GM12878 (cell line): ENCODE results near the gene DNAI2. TPM values are rescaled to one million over a fixed set of nuclear protein-coding genes. Genes with fewer than 3 reads are reported as not detected.

Experiments used
- ATAC-seq: fragments of 200-7000 bp; cut with Tn5 transposase; 3 replicates; pipeline ENCODE4 v1.9.1; 2020; ENCODE audit warnings: mild to moderate bottlenecking, moderate library complexity
- BruUV-seq: library from RNA; stranded (reverse); fragments of 400-500 nt; replicated peaks from 2 replicates; lab custom pipeline; 2021; lab: Mats Ljungman, UMichigan
- CTCF ChIA-PET: fragments of 300-600 bp; sonication (Branson Sonifier 250); formaldehyde crosslinking; extraction: SDS; loops from one replicate; lab custom pipeline; 2021; ENCODE audit warnings: inconsistent platforms; lab: Yijun Ruan, JAX
- POLR2A ChIA-PET: fragments of 350-600 bp; formaldehyde crosslinking; extraction: SDS; loops from one replicate; lab custom pipeline; 2021; ENCODE audit warnings: inconsistent platforms; lab: Charles Lee
- RAD21 ChIA-PET: fragments of 300-600 bp; sonication (Branson Sonifier 250); formaldehyde crosslinking; loops from one replicate; lab custom pipeline; 2023; ENCODE audit warnings: antibody characterized with exemption; ENCODE audit not compliant: unreplicated experiment; lab: Charles Lee
- SMC1A ChIA-PET: fragments of 300-600 bp; sonication (Branson Sonifier 250); formaldehyde crosslinking; loops from one replicate; lab custom pipeline; 2023; ENCODE audit not compliant: unreplicated experiment, uncharacterized antibody; lab: Charles Lee
- DNase-seq: peaks from one replicate; pipeline ENCODE4 v3.0.0-alpha.2; 2011; ENCODE audit warnings: low read depth, low spot score
- FAIRE-seq: peaks from 3 replicates; lab custom pipeline; 2011; peaks lifted over from hg19 to GRCh38; lab: Jason Lieb, UNC
- H2AFZ ChIP-seq: 2 replicates; pipeline ENCODE4 v1.6.0; 2011; ENCODE audit warnings: low read depth, low read length, control low read depth; ENCODE audit not compliant: control insufficient read depth
- H3K27ac ChIP-seq: 2 replicates; pipeline ENCODE4 v1.5.1; 2011; ENCODE audit warnings: control low read depth; ENCODE audit not compliant: control insufficient read depth, insufficient read depth
- H3K27me3 ChIP-seq, 2 experiments: replicated peaks in 1 of 2; 2 replicates each; pipeline versions ENCODE4 v1.6.0 to v1.6.1; 2011; ENCODE audit warnings: low read length in 1 of 2; ENCODE audit not compliant: control insufficient read depth in 2 of 2, insufficient read depth in 2 of 2
- H3K36me3 ChIP-seq, 2 experiments: 2 replicates each; pipeline ENCODE4 v1.5.1; 2011; ENCODE audit warnings: low read length in 1 of 2; ENCODE audit not compliant: control insufficient read depth in 2 of 2, insufficient read depth in 2 of 2
- H3K4me1 ChIP-seq: 2 replicates; pipeline ENCODE4 v1.6.1; 2011; ENCODE audit warnings: mild to moderate bottlenecking, low read length, moderate library complexity, mixed read lengths; ENCODE audit not compliant: control insufficient read depth, insufficient read depth
- H3K4me2 ChIP-seq: 2 replicates; pipeline ENCODE4 v1.6.0; 2011; ENCODE audit warnings: control low read depth; ENCODE audit not compliant: control insufficient read depth, insufficient read depth
- H3K4me3 ChIP-seq: fragments of 200-600 bp; sonication (generic); 2 replicates; pipeline ENCODE4 v1.5.1; 2016
- H3K79me2 ChIP-seq: 2 replicates; pipeline ENCODE4 v1.6.0; 2011; ENCODE audit warnings: low read length; ENCODE audit not compliant: control insufficient read depth, insufficient read depth
- H3K9ac ChIP-seq: 2 replicates; pipeline ENCODE4 v1.8.0; 2011; ENCODE audit warnings: low read length, control low read depth, mixed read lengths; ENCODE audit not compliant: control insufficient read depth, insufficient read depth
- H3K9me3 ChIP-seq: replicated peaks from 3 replicates; pipeline ENCODE4 v1.5.1; 2011; ENCODE audit warnings: mild to moderate bottlenecking, low read length; ENCODE audit not compliant: control insufficient read depth, insufficient read depth
- H4K20me1 ChIP-seq: 2 replicates; pipeline ENCODE4 v1.6.0; 2011; ENCODE audit not compliant: control insufficient read depth, insufficient read depth
- ASH2L ChIP-seq: fragments of 300-600, 200-600 bp; sonication (generic); IDR thresholded peaks from 2 replicates; pipeline ENCODE4 v1.6.1; 2017; ENCODE audit warnings: low read depth, mild to moderate bottlenecking, borderline replicate concordance
- BACH1 ChIP-seq: fragments of 450-650 bp; IDR thresholded peaks from 2 replicates; pipeline ENCODE4 v1.6.1; 2017; ENCODE audit warnings: mild to moderate bottlenecking, borderline replicate concordance
- BRCA1 ChIP-seq: IDR thresholded peaks from 2 replicates; pipeline ENCODE4 v1.6.1; 2011; ENCODE audit warnings: low read depth, low read length, improper control_type of control experiment
- CTCF ChIP-seq, 3 experiments: IDR thresholded peaks in 2 of 3; conservative IDR thresholded peaks in 1 of 3; 2 replicates each; pipeline ENCODE4 v1.5.1; 2011; ENCODE audit warnings: low read depth in 3 of 3, low read length in 3 of 3, mild to moderate bottlenecking in 3 of 3, control low read depth in 2 of 3, moderate library complexity in 2 of 3, inconsistent platforms in 1 of 3, mixed read lengths in 1 of 3; ENCODE audit not compliant: control insufficient read depth in 2 of 3, insufficient read depth in 1 of 3; ENCODE audit errors: extremely low read depth in 1 of 3
- PAX8 ChIP-seq: fragments of 450-650 bp; IDR thresholded peaks from 2 replicates; pipeline ENCODE4 v1.6.1; 2017; ENCODE audit warnings: mild to moderate bottlenecking, moderate library complexity
- RBBP5 ChIP-seq: fragments of 200-600 bp; sonication (generic); conservative IDR thresholded peaks from 2 replicates; pipeline ENCODE4 v1.6.1; 2016
- USF2 ChIP-seq: IDR thresholded peaks from 2 replicates; pipeline ENCODE4 v1.6.1; 2011; ENCODE audit warnings: low read depth, low read length, improper control_type of control experiment, borderline replicate concordance
- YBX1 ChIP-seq: fragments of 450-650 bp; IDR thresholded peaks from 2 replicates; pipeline ENCODE4 v1.6.1; 2016; ENCODE audit warnings: antibody characterized with exemption
- YY1 ChIP-seq: IDR thresholded peaks from 2 replicates; pipeline ENCODE4 v1.6.1; 2011; ENCODE audit warnings: low read depth, mild to moderate bottlenecking, low read length
- ZNF24 ChIP-seq: fragments of 450-650 bp; IDR thresholded peaks from 2 replicates; pipeline ENCODE4 v1.6.1; 2017; ENCODE audit warnings: antibody characterized with exemption, mild to moderate bottlenecking
- ZNF622 ChIP-seq: fragments of 450-650 bp; IDR thresholded peaks from 2 replicates; pipeline ENCODE4 v1.6.1; 2017; ENCODE audit warnings: mild to moderate bottlenecking, inconsistent platforms
- ZZZ3 ChIP-seq: IDR thresholded peaks from 2 replicates; pipeline ENCODE4 v1.6.1; 2011; ENCODE audit warnings: low read depth; ENCODE audit not compliant: control insufficient read depth, insufficient read length
- WGBS: methylation state at CpG from one replicate; pipeline ENCODE4 v1.1.6; 2016; ENCODE audit warnings: low lambda C conversion rate; ENCODE audit not compliant: insufficient replicate concordance, insufficient coverage; ENCODE audit errors: missing lambda C conversion rate; 5-methylcytosine and 5-hydroxymethylcytosine counted together
- in situ Hi-C: fragments of 300-500 bp; cut with MboI; formaldehyde crosslinking; loops from 9 replicates; pipeline ENCODE4 v1.14.3; 2018; ENCODE audit warnings: mixed read lengths
- intact Hi-C: fragments of 100-400 bp; cut with micrococcal nuclease; formaldehyde crosslinking; loops from one replicate; pipeline ENCODE4 v1.14.2; 2022; ENCODE audit not compliant: unreplicated experiment
- polyA plus RNA-seq, 11 experiments: library from polyadenylated mRNA; depleted of rRNA in 4 of 11; unstranded in 6 of 11; stranded (reverse) in 5 of 11; fragments of >200 nt; fragmentation: Nextera tagmentation in 4 of 11; fragmentation: Illumina TruSeq in 1 of 11; extraction: Ambion mirVana in 4 of 11; extraction: Trizol in 1 of 11; gene quantifications; 1 replicate in 1 of 11; 2 replicates in 10 of 11; pipeline versions ENCODE4 v1.2.1 to v1.2.3, GENCODE V29; 2011 to 2016; ENCODE audit warnings: inconsistent platforms in 2 of 11, missing spikeins in 2 of 11, low read depth in 1 of 11
- total RNA-seq, 4 experiments: library from RNA; depleted of rRNA in 3 of 4; stranded (reverse); fragments of >200 nt in 3 of 4; fragmentation: Illumina TruSeq in 1 of 4; extraction: Trizol in 1 of 4; gene quantifications; 2 replicates each; pipeline versions ENCODE4 v1.2.1 to v1.2.3, GENCODE V29; 2013 to 2021

The DNAI2 gene
- total and polyA plus RNA-seq, 10 of the 15 experiments (the other 5 are each of a cell fraction or from before 2014, with no cell fraction given): 0.04 to 1.8 (median 0.13) TPM

GRCh38 chr17:74235911-74236371 is 38.1 kb upstream of the DNAI2 start:
- ATAC-seq (no peak), FAIRE-seq (no peak), DNase-seq (no peak)
- Histone ChIP-seq H3K4me2 (no peak overlapping the region), H3K4me3 (no peak overlapping the region), H3K9ac (no peak overlapping the region), H3K4me1 (peaks cover 6% of the 10 kb centered on the region; the same call in 1 of the 2 replicates), H3K36me3 (peaks cover 0 to 4% of the 10 kb centered on the region in 2 experiments; a peak in 2 of 4 replicates), H4K20me1 (no peaks in the 10 kb centered on the region), H3K27ac (no peak overlapping the region), H3K79me2 (no peaks in the 10 kb centered on the region), H3K27me3 (no peaks in the 10 kb centered on the region), H3K9me3 (no peaks in the 10 kb centered on the region), H2AFZ (no peak overlapping the region)
- intact Hi-C loops (loop anchor here (1.0 kb wide), 1 partner anchor 26 kb away; no protein-coding TSS in a partner anchor), in situ Hi-C loops (loop anchor here (10.0 kb wide), 1 partner anchor 61 kb away; no protein-coding TSS in a partner anchor)
- no peak for TF ChIP-seq YBX1
- no peak for TF ChIP-seq ASH2L
- TF ChIP-seq YY1: no peak
- TF ChIP-seq BACH1: no peak
- TF ChIP-seq CTCF (IDR thresholded peaks at IDR 0.05 in 2 of 3, conservative IDR thresholded peaks at IDR 0.05 in 1 of 3; ENCODE audit: control insufficient read depth in 2 of 3, extremely low read depth in 1 of 3, insufficient read depth in 1 of 3, low read depth in 3 of 3, low read length in 3 of 3): no peak
- no peak for TF ChIP-seq ZNF622
- TF ChIP-seq PAX8: no peak
- TF ChIP-seq BRCA1: no peak
- TF ChIP-seq RBBP5: no peak
- TF ChIP-seq ZZZ3: no peak
- no peak for TF ChIP-seq USF2
- no peak for TF ChIP-seq ZNF24
- ChIA-PET SMC1A (no interaction called here), RAD21 (interaction anchor here (0.8 kb wide), 1 partner anchor 48 kb away, joined by 3 read pairs; no protein-coding TSS in a partner anchor), POLR2A (interaction anchor here (1.4 kb wide), 1 partner anchor 24 kb away, joined by 3 read pairs; no protein-coding TSS in a partner anchor), CTCF (interaction anchor here (0.6 to 1.0 kb wide), 3 partner anchors 23 to 385 kb away, joined by 3 to 4 read pairs (median 3); partner anchors contain the start of gene TTYH2)
- 80% methylated on average over 8 of the region's 8 CpGs for WGBS
- no TSS peak for BruUV-seq
